HFFc6 (cell line): ENCODE measurements around the gene CEACAM16. TPM values are rescaled to one million over a fixed set of nuclear protein-coding genes. Genes with fewer than 3 reads are reported as not detected.

ENCODE experiments used
- microRNA-seq: library from miRNA; unstranded; fragments of <30 nt; microRNA quantifications from one replicate; pipeline ENCODE4, GENCODE V29; 2019
- total RNA-seq, 6 experiments: library from RNA; stranded (reverse); fragmentation: NEBNext Ultra II Directional; extraction: Animal tissue kit (Norgen Biotek cat#: 25700); gene quantifications; 2 replicates in 1 of 6; 3 replicates in 5 of 6; pipeline ENCODE4 v1.2.3, GENCODE V29; 2021

Gene CEACAM16
- total RNA-seq, 6 experiments from 2014 or later, result not detected

Small RNA genes lying within 50 kb of the gene (microRNA-seq; reads per million reads assigned to microRNA genes)
- not detected for gene MIR4531
- gene MIR8085, result not detected

Other genes with a start within 250 kb of the CEACAM16 start
- gene ZNF180, start 198.6 kb upstream of the CEACAM16 start, total RNA-seq, result 1 to 10 TPM; 4.2 to 6.5 (median 5.8) TPM
- gene CEACAM20, start 169.5 kb upstream of the CEACAM16 start, total RNA-seq, result not detected
- not detected for gene IGSF23, start 85.6 kb upstream of the CEACAM16 start, total RNA-seq
- 10 to 100 TPM; 45.9 to 76.2 (median 54.3) TPM for gene PVR, start 55.2 kb upstream of the CEACAM16 start, total RNA-seq
- 1 to 10 TPM; 1.8 to 2.5 (median 2.1) TPM for gene CEACAM19, start 27.7 kb upstream of the CEACAM16 start, total RNA-seq
- 10 to 100 TPM; 12.9 to 20.1 (median 16.7) TPM for gene BCL3, start 49.6 kb downstream of the CEACAM16 start, total RNA-seq
- not detected for gene CBLC, start 78.7 kb downstream of the CEACAM16 start, total RNA-seq
- gene BCAM, start 110.0 kb downstream of the CEACAM16 start, total RNA-seq, result 1 to 10 TPM; 5.5 to 6.2 (median 6.0) TPM
- 100 to 1,000 TPM; 126 to 152 (median 148) TPM for gene NECTIN2, start 147.1 kb downstream of the CEACAM16 start, total RNA-seq
- 100 to 1,000 TPM in 1 of 6 experiments, 10 to 100 TPM in 5; 79.8 to 107 (median 92.2) TPM for gene TOMM40, start 192.1 kb downstream of the CEACAM16 start, total RNA-seq
- gene APOE, start 206.6 kb downstream of the CEACAM16 start, total RNA-seq, result 1 to 10 TPM; 1.9 to 6.5 (median 2.5) TPM
- 1 to 10 TPM in 5 of 6 experiments, not detected in 1; 1.4 to 6.8 (median 2.4) TPM for gene APOC1, start 215.5 kb downstream of the CEACAM16 start, total RNA-seq
- not detected for gene APOC4, start 243.1 kb downstream of the CEACAM16 start, total RNA-seq
- gene APOC2, start 246.9 kb downstream of the CEACAM16 start, total RNA-seq, result not detected